CD4-positive, alpha-beta memory T cell (primary cell): ENCODE data around the gene GBP3. TPM values are rescaled to one million over a fixed set of nuclear protein-coding genes. Genes with fewer than 3 reads are reported as not detected.

Experiments
- CTCF ChIA-PET: fragments of 350-600 bp; sonication (Branson Sonifier 250); formaldehyde crosslinking; loops from one replicate; lab custom pipeline; 2021; ENCODE audit warnings: inconsistent platforms; ENCODE audit not compliant: partially characterized antibody; lab: Charles Lee
- POLR2A ChIA-PET: fragments of 350-600 bp; sonication (Branson Sonifier 250); formaldehyde crosslinking; loops from one replicate; lab custom pipeline; 2021; ENCODE audit not compliant: partially characterized antibody; lab: Charles Lee
- DNase-seq, 5 donors: peaks; one replicate each; pipeline versions ENCODE4 v3.0.0 to v3.0.0-alpha.2; 2020 to 2022; ENCODE audit warnings: mixed read lengths in 1 of 5
- H3K27ac ChIP-seq: one replicate; pipeline ENCODE4 v1.7.0; 2013; ENCODE audit warnings: low read depth, low read length
- H3K27me3 ChIP-seq: 2 replicates; pipeline ENCODE4 v1.7.0; 2013; ENCODE audit warnings: mild to moderate bottlenecking, low read length, moderate library complexity; ENCODE audit not compliant: insufficient read depth
- H3K36me3 ChIP-seq: 2 replicates; pipeline ENCODE4 v1.7.0; 2013; ENCODE audit warnings: mild to moderate bottlenecking, low read length, moderate library complexity; ENCODE audit not compliant: insufficient read depth
- H3K4me1 ChIP-seq: 2 replicates; pipeline ENCODE4 v1.7.0; 2013; ENCODE audit warnings: mild to moderate bottlenecking, low read length, moderate library complexity; ENCODE audit not compliant: insufficient read depth
- H3K4me3 ChIP-seq, 2 donors: one replicate each; pipeline ENCODE4 v1.7.0; 2013; ENCODE audit warnings: low read length in 2 of 2, mild to moderate bottlenecking in 1 of 2
- H3K9me3 ChIP-seq, 2 donors: one replicate each; pipeline ENCODE4 v1.7.0; 2013; ENCODE audit warnings: low read length in 2 of 2, control low read depth in 1 of 2; ENCODE audit not compliant: control insufficient read depth in 1 of 2
- H3K27ac Mint-ChIP-seq, 7 donors: one replicate each; pipeline ENCODE4 v1.8.0; 2020 to 2021; ENCODE audit warnings: mixed read lengths in 7 of 7, mild to moderate bottlenecking in 6 of 7, inconsistent platforms in 3 of 7, moderate library complexity in 3 of 7
- H3K27me3 Mint-ChIP-seq, 2 donors: one replicate each; pipeline ENCODE4 v1.8.0; 2020 to 2021; ENCODE audit warnings: mixed read lengths in 2 of 2
- H3K36me3 Mint-ChIP-seq, 2 donors: one replicate each; pipeline ENCODE4 v1.8.0; 2020 to 2021; ENCODE audit warnings: mixed read lengths in 2 of 2, inconsistent platforms in 1 of 2, mild to moderate bottlenecking in 1 of 2
- H3K4me1 Mint-ChIP-seq, 4 donors: one replicate each; pipeline ENCODE4 v1.8.0; 2020 to 2021; ENCODE audit warnings: mixed read lengths in 4 of 4, mild to moderate bottlenecking in 1 of 4
- H3K4me3 Mint-ChIP-seq, 8 donors: one replicate each; pipeline ENCODE4 v1.8.0; 2020 to 2021; ENCODE audit warnings: mixed read lengths in 8 of 8, mild to moderate bottlenecking in 7 of 8, moderate library complexity in 6 of 8, inconsistent platforms in 3 of 8
- H3K9me3 Mint-ChIP-seq, 8 donors: one replicate each; pipeline ENCODE4 v1.8.0; 2020 to 2021; ENCODE audit warnings: mixed read lengths in 8 of 8, mild to moderate bottlenecking in 5 of 8, inconsistent platforms in 3 of 8, moderate library complexity in 1 of 8
- intact Hi-C: fragments of 100-400 bp; cut with micrococcal nuclease; formaldehyde crosslinking; loops from one replicate; pipeline ENCODE4 v1.15.1; 2023
- polyA plus RNA-seq, 2 donors: library from polyadenylated mRNA; unstranded; fragments of 300-500 nt; fragmentation: Illumina TruSeq; gene quantifications; one replicate each; pipeline ENCODE4 v1.2.3, GENCODE V29; 2021
- total RNA-seq, 2 experiments: library from RNA; stranded (reverse); gene quantifications; one replicate each; pipeline ENCODE4 v1.2.3, GENCODE V29; 2021

GBP3 gene
- total and polyA plus RNA-seq, 4 experiments from 2014 or later, result 6.4 to 54.1 (median 31.0) TPM

DNA sequence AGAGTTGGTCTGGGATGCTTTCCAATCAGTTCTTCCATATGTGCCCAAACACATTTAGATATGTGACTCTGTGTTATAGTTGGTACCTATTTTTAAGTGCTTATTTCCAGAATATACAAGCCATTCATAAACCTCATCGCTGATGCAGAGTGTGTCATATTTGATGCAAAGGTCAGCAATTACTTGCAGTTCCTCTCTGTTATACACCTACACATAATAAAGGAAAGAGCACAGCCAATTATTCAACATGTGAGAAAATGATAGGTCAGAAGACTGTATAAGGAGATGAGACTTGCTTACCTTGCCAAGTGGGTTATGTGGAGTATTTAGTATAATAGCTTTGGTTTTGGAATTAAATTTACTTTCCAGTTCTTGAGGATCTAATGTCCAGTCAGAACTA lies 61.6 kb downstream of the GBP3 start:
- Histone ChIP-seq H3K9me3 (no peaks in the 10 kb centered on the region), H3K27me3 (no peaks in the 10 kb centered on the region), H3K36me3 (peaks cover 40% of the 10 kb centered on the region), H3K27ac (no peak overlapping the region), H3K4me3 (no peak overlapping the region), H3K4me1 (no peaks in the 10 kb centered on the region)
- no peak for DNase-seq
- Mint-ChIP-seq H3K4me3 (no peak overlapping the region), H3K9me3 (no peaks in the 10 kb centered on the region), H3K36me3 (peaks cover 72 to 74% of the 10 kb centered on the region in 2 donors), H3K4me1 (peaks cover 0 to 2% (median 0%) of the 10 kb centered on the region in 4 donors), H3K27me3 (no peaks in the 10 kb centered on the region), H3K27ac (no peak overlapping the region)
- intact Hi-C loops, result no loop called here
- ChIA-PET CTCF (interaction anchor here (1.0 kb wide), 1 partner anchor 10 kb away, joined by 4 read pairs; no protein-coding TSS in a partner anchor), POLR2A (no interaction called here)

Other genes with a start within 250 kb of the GBP3 start
- gene GTF2B, start 131.3 kb downstream of the GBP3 start, total RNA-seq, result 10 to 100 TPM; 43.9 to 48.3 TPM
- gene GTF2B, start 131.3 kb downstream of the GBP3 start, polyA plus RNA-seq, result 10 to 100 TPM; 50.2 to 68.5 TPM
- gene KYAT3, start 30.2 kb downstream of the GBP3 start, total RNA-seq, result 10 to 100 TPM; 30.6 to 30.7 TPM
- 10 to 100 TPM; 23.1 to 30.8 TPM for gene KYAT3, start 30.2 kb downstream of the GBP3 start, polyA plus RNA-seq
- 10 to 100 TPM; 24.7 to 25.1 TPM for gene RBMXL1, start 30.2 kb downstream of the GBP3 start, total RNA-seq
- 10 to 100 TPM in 1 of 2 donors, 1 to 10 TPM in 1; 5.3 to 12.0 TPM for gene RBMXL1, start 30.2 kb downstream of the GBP3 start, polyA plus RNA-seq
- gene GBP1, start 42.3 kb upstream of the GBP3 start, total RNA-seq, result 10 to 100 TPM; 74.1 to 74.2 TPM
- 10 to 100 TPM; 54.3 to 66.0 TPM for gene GBP1, start 42.3 kb upstream of the GBP3 start, polyA plus RNA-seq
- gene GBP2, start 103.2 kb upstream of the GBP3 start, total RNA-seq, result 100 to 1,000 TPM; 186 to 199 TPM
- 100 to 1,000 TPM; 109 to 127 TPM for gene GBP2, start 103.2 kb upstream of the GBP3 start, polyA plus RNA-seq
- under 1 TPM; 0.17 TPM for gene GBP7, start 153.1 kb upstream of the GBP3 start, total RNA-seq
- not detected for gene GBP7, start 153.1 kb upstream of the GBP3 start, polyA plus RNA-seq
- gene GBP4, start 176.1 kb upstream of the GBP3 start, total RNA-seq, result 10 to 100 TPM; 48.5 to 49.5 TPM
- 10 to 100 TPM; 36.8 to 54.3 TPM for gene GBP4, start 176.1 kb upstream of the GBP3 start, polyA plus RNA-seq
- gene GBP5, start 250.0 kb upstream of the GBP3 start, total RNA-seq, result 10 to 100 TPM; 76.3 to 79.2 TPM
- 100 to 1,000 TPM in 1 of 2 donors, 10 to 100 TPM in 1; 37.9 to 124 TPM for gene GBP5, start 250.0 kb upstream of the GBP3 start, polyA plus RNA-seq